GM19467 (cell line): ENCODE measurements around the gene UGT2B28.
"Not testable (repeated sequence)": the region's sequence is repeated elsewhere in the genome, so short reads cannot be mapped to it uniquely, and the experiment has no call there.

Source experiments
- ATAC-seq: cut with Tn5 transposase; IDR thresholded peaks from one replicate; pipeline ENCODE4 v1.9.1; 2021; ENCODE audit warnings: mild to moderate bottlenecking, moderate library complexity; ENCODE audit not compliant: unreplicated experiment

Gene UGT2B28

DNA sequence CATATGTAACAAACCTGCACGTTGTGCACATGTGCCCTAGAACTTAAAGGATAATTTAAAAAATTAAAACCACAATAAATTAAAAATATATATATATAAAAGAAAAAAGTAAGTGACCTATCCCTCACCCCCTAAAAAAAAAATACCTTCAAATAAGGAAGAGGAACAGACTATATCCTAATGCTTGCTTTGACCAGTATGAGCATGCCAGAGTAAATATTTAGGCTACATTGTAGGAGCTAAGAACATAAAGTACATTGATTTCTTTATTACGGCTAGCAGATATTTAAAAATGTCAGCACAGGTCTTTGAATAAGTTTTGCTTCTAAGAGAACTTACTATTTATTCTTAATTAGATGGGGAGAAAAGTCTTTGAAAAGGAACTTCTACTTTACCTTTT, 62.8 kb downstream of the UGT2B28 start:
- ATAC-seq = not testable (repeated sequence)

GRCh38 chr4:69343558-69344420, 63.5 kb downstream of the UGT2B28 start:
- ATAC-seq = not testable (repeated sequence)
